ENCODE measurements around the gene CPEB3.
"Not testable (repeated sequence)": the region's sequence is repeated elsewhere in the genome, so short reads cannot be mapped to it uniquely, and the experiment has no call there.

Gene CPEB3

GRCh38 chr10:92131275-92131820 lies 159.5 kb downstream of the CPEB3 start:
- DNase-seq = no peak

GRCh38 chr10:92130622-92131274 lies 160.1 kb downstream of the CPEB3 start:
- DNase-seq = no peak

GRCh38 chr10:92126100-92126650 lies 164.7 kb downstream of the CPEB3 start:
- DNase-seq = no peak

- DNase-seq = no peak
Measured at GRCh38 chr10:92125144-92125543, 165.7 kb downstream of the CPEB3 start.

- DNase-seq = no peak
Measured at GRCh38 chr10:92124616-92125143, 166.2 kb downstream of the CPEB3 start.

- no peak for DNase-seq
Measured at GRCh38 chr10:92124020-92124419, 166.9 kb downstream of the CPEB3 start.

GRCh38 chr10:92122941-92123450 lies 167.9 kb downstream of the CPEB3 start:
- no peak for DNase-seq

GRCh38 chr10:92121686-92122492 lies 169.0 kb downstream of the CPEB3 start:
- DNase-seq = no peak

- DNase-seq = no peak
Measured at GRCh38 chr10:92119340-92119739, 171.5 kb downstream of the CPEB3 start.

GRCh38 chr10:92114917-92115316 lies 176.0 kb downstream of the CPEB3 start:
- not testable (repeated sequence) for DNase-seq

- DNase-seq = no peak
Measured at GRCh38 chr10:92113911-92114600, 176.8 kb downstream of the CPEB3 start.

- no peak for DNase-seq
Measured at GRCh38 chr10:92112462-92112861, 178.4 kb downstream of the CPEB3 start.

GRCh38 chr10:92111336-92111939 lies 179.4 kb downstream of the CPEB3 start:
- DNase-seq = no peak

GRCh38 chr10:92110039-92110794 lies 180.7 kb downstream of the CPEB3 start:
- DNase-seq = no peak

- no peak for DNase-seq
Measured at GRCh38 chr10:92108747-92109146, 182.1 kb downstream of the CPEB3 start.

GRCh38 chr10:92108120-92108519 lies 182.8 kb downstream of the CPEB3 start:
- DNase-seq = no peak

GRCh38 chr10:92103376-92104090 lies 187.3 kb downstream of the CPEB3 start:
- DNase-seq = no peak

GRCh38 chr10:92102601-92103213 lies 188.2 kb downstream of the CPEB3 start:
- no peak for DNase-seq

GRCh38 chr10:92094960-92095359 lies 195.9 kb downstream of the CPEB3 start:
- DNase-seq = no peak

GRCh38 chr10:92091965-92092364 lies 198.9 kb downstream of the CPEB3 start:
- DNase-seq = no peak
